Measurements from ENCODE around the gene RECK. TPM values are rescaled to one million over a fixed set of nuclear protein-coding genes. Genes with fewer than 3 reads are reported as not detected.
A peak's percentile ranks its signal among the peaks of the same experiment; 100 is the strongest.

The RECK gene
- total RNA-seq, 1 experiment from 2014 or later = 2.1 TPM

GRCh38 chr9:36146651-36147050 is 109.9 kb downstream of the RECK start:
- no peaks in the 10 kb centered on the region for H3K27me3 ChIP-seq (ENCODE audit: insufficient read depth, low read depth)
- no peak overlapping the region for H2AFZ ChIP-seq
- H3K4me3 ChIP-seq = no peak overlapping the region
- no peaks in the 10 kb centered on the region for H4K20me1 ChIP-seq (ENCODE audit: insufficient read depth)
- H3K9me3 ChIP-seq (ENCODE audit: insufficient read depth, low read depth) = no peaks in the 10 kb centered on the region
- H3K4me1 ChIP-seq (replicated peaks; ENCODE audit: insufficient read depth) = peaks cover 13% of the 10 kb centered on the region
- TF ChIP-seq EZH2 (IDR thresholded peaks at IDR 0.05; ENCODE audit: low read depth) (no peak), CTCF (conservative IDR thresholded peaks at IDR 0.05) (no peak)
- H3K79me2 ChIP-seq (ENCODE audit: low read depth) = no peaks in the 10 kb centered on the region
- H3K27ac ChIP-seq = no peak overlapping the region
- ChIA-PET POLR2A (ENCODE audit: unreplicated experiment) (no interaction called here), CTCF (interaction anchor here (0.5 kb wide), 1 partner anchor 90 kb away, joined by 3 read pairs; no protein-coding TSS in a partner anchor)
- H3K4me2 ChIP-seq = no peak overlapping the region
- no peaks in the 10 kb centered on the region for H3K9me2 ChIP-seq (ENCODE audit: insufficient read depth)
- H3F3A ChIP-seq (ENCODE audit: insufficient read depth, low read depth) = peaks cover 9% of the 10 kb centered on the region
- intact Hi-C loops (cut with micrococcal nuclease; ENCODE audit: unreplicated experiment) = no loop called here
- no peaks in the 10 kb centered on the region for H3K36me3 ChIP-seq (ENCODE audit: low read depth)
- BruUV-seq (replicated peaks) = no TSS peak
- DNase-seq = no peak

- H3K4me2 ChIP-seq = no peak overlapping the region
- DNase-seq = no peak
- no peaks in the 10 kb centered on the region for H3K9me2 ChIP-seq (ENCODE audit: insufficient read depth)
- H2AFZ ChIP-seq = no peak overlapping the region
- H3K4me1 ChIP-seq (replicated peaks; ENCODE audit: insufficient read depth) = peaks cover 13% of the 10 kb centered on the region
- H3K79me2 ChIP-seq (ENCODE audit: low read depth) = no peaks in the 10 kb centered on the region
- H3K27ac ChIP-seq = no peak overlapping the region
- H3K9me3 ChIP-seq (ENCODE audit: insufficient read depth, low read depth) = no peaks in the 10 kb centered on the region
- BruUV-seq (replicated peaks) = no TSS peak
- H3K36me3 ChIP-seq (ENCODE audit: low read depth) = no peaks in the 10 kb centered on the region
- intact Hi-C loops (cut with micrococcal nuclease; ENCODE audit: unreplicated experiment) = no loop called here
- TF ChIP-seq CTCF (conservative IDR thresholded peaks at IDR 0.05) = no peak
- no peak for TF ChIP-seq EZH2 (IDR thresholded peaks at IDR 0.05; ENCODE audit: low read depth)
- no peak overlapping the region for H3K4me3 ChIP-seq
- H3F3A ChIP-seq (ENCODE audit: insufficient read depth, low read depth) = peaks cover 9% of the 10 kb centered on the region
- H3K27me3 ChIP-seq (ENCODE audit: insufficient read depth, low read depth) = no peaks in the 10 kb centered on the region
- POLR2A ChIA-PET (ENCODE audit: unreplicated experiment) = no interaction called here
- CTCF ChIA-PET = no interaction called here
- no peaks in the 10 kb centered on the region for H4K20me1 ChIP-seq (ENCODE audit: insufficient read depth)
These were observed 110.9 kb downstream of the RECK start for GRCh38 chr9:36147441-36148175.

GRCh38 chr9:36148311-36149051 is 111.8 kb downstream of the RECK start:
- H3K4me3 ChIP-seq = no peak overlapping the region
- ChIA-PET POLR2A (ENCODE audit: unreplicated experiment) (interaction anchor here (0.6 kb wide), 1 partner anchor 169 kb away, joined by 4 read pairs; no protein-coding TSS in a partner anchor), CTCF (interaction anchor here (0.6 kb wide), 2 partner anchors 16 to 46 kb away, joined by 3 read pairs; no protein-coding TSS in a partner anchor)
- peak; percentile 70 to 88 for DNase-seq
- H3K27ac ChIP-seq = no peak overlapping the region
- peaks cover 13% of the 10 kb centered on the region for H3K4me1 ChIP-seq (replicated peaks; ENCODE audit: insufficient read depth)
- H3K36me3 ChIP-seq (ENCODE audit: low read depth) = no peaks in the 10 kb centered on the region
- no peaks in the 10 kb centered on the region for H3K27me3 ChIP-seq (ENCODE audit: insufficient read depth, low read depth)
- H3K79me2 ChIP-seq (ENCODE audit: low read depth) = no peaks in the 10 kb centered on the region
- no peaks in the 10 kb centered on the region for H3K9me3 ChIP-seq (ENCODE audit: insufficient read depth, low read depth)
- TF ChIP-seq EZH2 (IDR thresholded peaks at IDR 0.05; ENCODE audit: low read depth) (no peak), CTCF (conservative IDR thresholded peaks at IDR 0.05) (no peak)
- peak overlapping the region; percentile 40 for H3K4me2 ChIP-seq
- no peaks in the 10 kb centered on the region for H3K9me2 ChIP-seq (ENCODE audit: insufficient read depth)
- no peak overlapping the region for H2AFZ ChIP-seq
- H4K20me1 ChIP-seq (ENCODE audit: insufficient read depth) = no peaks in the 10 kb centered on the region
- peaks cover 9% of the 10 kb centered on the region for H3F3A ChIP-seq (ENCODE audit: insufficient read depth, low read depth)
- intact Hi-C loops (cut with micrococcal nuclease; ENCODE audit: unreplicated experiment) = no loop called here
- no TSS peak for BruUV-seq (replicated peaks)

Measured in PC-9 (cell line).